KOPT-K1 (cell line): Measurements from ENCODE around the gene GSTA3.

Source experiments
- H3K27ac ChIP-seq: fragments of 200-600 bp; sonication (generic); 2 replicates; pipeline ENCODE4 v1.5.1; 2016; ENCODE audit warnings: antibody characterized with exemption, mild to moderate bottlenecking, low read depth, low read length; ENCODE audit not compliant: poor library complexity, severe bottlenecking
- H3K36me3 ChIP-seq: fragments of 200-600 bp; sonication (generic); 2 replicates; pipeline ENCODE4 v1.5.1; 2017; ENCODE audit warnings: antibody characterized with exemption, mild to moderate bottlenecking, low read length, moderate library complexity; ENCODE audit not compliant: insufficient read depth
- H3K9me3 ChIP-seq: fragments of 200-600 bp; sonication (generic); 2 replicates; pipeline ENCODE4 v1.5.1; 2017; ENCODE audit warnings: antibody characterized with exemption, low read length, mild to moderate bottlenecking; ENCODE audit not compliant: insufficient read depth, poor library complexity, severe bottlenecking

The GSTA3 gene

GRCh38 chr6:52849137-52849536, 60.4 kb downstream of the GSTA3 start:
- Histone ChIP-seq H3K9me3 (peaks cover 3% of the 10 kb centered on the region), H3K36me3 (no peaks in the 10 kb centered on the region)

More at GRCh38 chr6:52849137-52849536, 60.4 kb downstream of the GSTA3 start:
- no peak overlapping the region for H3K27ac ChIP-seq
